Ovary (tissue), 3 donors: ENCODE results near the gene XXYLT1.

Source experiments
- POLR2A ChIP-seq: fragments of 450-650 bp; IDR thresholded peaks from one replicate; pipeline ENCODE4 v1.6.1; 2017; ENCODE audit warnings: antibody characterized with exemption, mild to moderate bottlenecking, moderate library complexity
- TF ChIP-seq, protein P1 (sequence below), 3 donors: fragments of 450-650 bp in 2 of 3; fragments of 200-600 bp in 1 of 3; IDR thresholded peaks; one replicate each; pipeline versions ENCODE4 v1.5.1 to v1.8.0; 2016 to 2022; ENCODE audit warnings: antibody characterized with exemption in 3 of 3, mild to moderate bottlenecking in 1 of 3
- donor health status: DM: no; HTN: no; CAD: no.

DNA sequence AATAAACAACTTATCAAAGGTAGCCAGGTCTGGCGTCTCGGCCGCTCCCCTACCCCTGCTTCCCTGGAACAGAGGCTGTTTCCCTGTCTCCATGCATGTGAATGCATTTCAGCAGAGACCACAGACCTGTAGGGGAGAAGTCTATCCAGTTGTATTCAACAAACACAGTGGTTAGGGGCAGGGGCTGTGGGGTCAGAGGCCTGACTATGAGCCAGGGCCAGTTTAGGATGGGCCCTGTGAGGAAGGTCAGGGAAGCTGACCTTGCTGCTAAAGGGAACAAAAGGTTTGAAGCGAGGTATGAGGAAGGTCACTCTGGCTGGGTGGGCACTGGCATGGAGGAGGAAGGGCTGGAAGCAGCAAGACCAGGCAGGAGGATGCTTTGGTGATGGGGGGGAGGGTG, 184.6 kb downstream of the XXYLT1 start:
- TF ChIP-seq POLR2A, result no peak
- TF ChIP-seq, protein P1, sequence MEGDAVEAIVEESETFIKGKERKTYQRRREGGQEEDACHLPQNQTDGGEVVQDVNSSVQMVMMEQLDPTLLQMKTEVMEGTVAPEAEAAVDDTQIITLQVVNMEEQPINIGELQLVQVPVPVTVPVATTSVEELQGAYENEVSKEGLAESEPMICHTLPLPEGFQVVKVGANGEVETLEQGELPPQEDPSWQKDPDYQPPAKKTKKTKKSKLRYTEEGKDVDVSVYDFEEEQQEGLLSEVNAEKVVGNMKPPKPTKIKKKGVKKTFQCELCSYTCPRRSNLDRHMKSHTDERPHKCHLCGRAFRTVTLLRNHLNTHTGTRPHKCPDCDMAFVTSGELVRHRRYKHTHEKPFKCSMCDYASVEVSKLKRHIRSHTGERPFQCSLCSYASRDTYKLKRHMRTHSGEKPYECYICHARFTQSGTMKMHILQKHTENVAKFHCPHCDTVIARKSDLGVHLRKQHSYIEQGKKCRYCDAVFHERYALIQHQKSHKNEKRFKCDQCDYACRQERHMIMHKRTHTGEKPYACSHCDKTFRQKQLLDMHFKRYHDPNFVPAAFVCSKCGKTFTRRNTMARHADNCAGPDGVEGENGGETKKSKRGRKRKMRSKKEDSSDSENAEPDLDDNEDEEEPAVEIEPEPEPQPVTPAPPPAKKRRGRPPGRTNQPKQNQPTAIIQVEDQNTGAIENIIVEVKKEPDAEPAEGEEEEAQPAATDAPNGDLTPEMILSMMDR (IDR thresholded peaks at IDR 0.05), result no peak
